GM10266 (cell line): ENCODE results near the gene TNFAIP8L3.

Source experiments
- DNase-seq: peaks from one replicate; pipeline ENCODE4 v3.0.0; 2012; ENCODE audit errors: extremely low spot score
- CTCF ChIP-seq: IDR thresholded peaks from 2 replicates; pipeline ENCODE4 v1.5.1; 2012; ENCODE audit warnings: mild to moderate bottlenecking, low read depth; ENCODE audit not compliant: control insufficient read depth, insufficient read depth; ENCODE audit errors: missing control alignments

TNFAIP8L3 gene

GRCh38 chr15:51096976-51097375 lies 2.3 kb upstream of the TNFAIP8L3 start:
- no peak for TF ChIP-seq CTCF

GRCh38 chr15:51095681-51096331 lies 1.1 kb upstream of the TNFAIP8L3 start:
- DNase-seq, result no peak
- no peak for TF ChIP-seq CTCF

More at GRCh38 chr15:51096976-51097375, 2.3 kb upstream of the TNFAIP8L3 start:
- no peak for DNase-seq

- DNase-seq, result peak; percentile 69
- TF ChIP-seq CTCF, result no peak
These were observed 684 bp downstream of the TNFAIP8L3 start for GRCh38 chr15:51093839-51094605.

- TF ChIP-seq CTCF, result no peak
- DNase-seq, result no peak
These were observed 1.2 kb downstream of the TNFAIP8L3 start for GRCh38 chr15:51093488-51093838.

GRCh38 chr15:51092480-51093040 lies 2.1 kb downstream of the TNFAIP8L3 start:
- DNase-seq, result no peak
- no peak for TF ChIP-seq CTCF

- no peak for TF ChIP-seq CTCF
- DNase-seq, result no peak
These were observed 4.0 kb downstream of the TNFAIP8L3 start for GRCh38 chr15:51090753-51091152.
